ENCODE measurements around the gene DISP3. TPM values are rescaled to one million over a fixed set of nuclear protein-coding genes. Genes with fewer than 3 reads are reported as not detected.
A peak's percentile ranks its signal among the peaks of the same experiment; 100 is the strongest.

The DISP3 gene
- total RNA-seq, 1 donor = under 0.01 TPM

DNA sequence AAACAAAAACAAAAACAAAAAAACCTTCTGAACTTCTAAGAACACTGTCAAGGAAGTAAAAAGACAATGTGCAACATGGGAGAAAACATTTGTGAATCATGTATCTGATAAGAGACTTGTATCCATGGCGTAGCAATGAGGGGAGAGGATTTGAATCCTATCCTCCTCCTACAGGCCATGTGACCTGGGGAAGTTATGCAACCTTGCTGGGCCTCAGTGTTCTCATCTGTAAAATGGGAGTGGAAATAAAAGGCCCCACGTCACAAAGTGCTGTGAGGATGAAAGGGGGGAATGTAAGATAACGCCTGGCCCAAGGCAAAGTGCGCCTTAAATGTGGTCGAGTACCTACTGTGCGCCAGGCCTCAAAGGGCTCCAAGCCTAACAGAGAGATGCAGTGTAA is 83.7 kb downstream of the DISP3 start:
- no peak for DNase-seq (ENCODE audit: insufficient read length, low spot score, missing footprints)
- Histone ChIP-seq H3K4me2 (ENCODE audit: insufficient read depth, low read length) (no peak overlapping the region), H3K4me3 (ENCODE audit: insufficient read depth, low read length) (no peak overlapping the region), H3K36me3 (ENCODE audit: insufficient read depth, low read length) (no peaks in the 10 kb centered on the region), H3K9me3 (ENCODE audit: low read depth, low read length) (no peaks in the 10 kb centered on the region), H3K79me2 (ENCODE audit: insufficient read depth, low read length) (no peaks in the 10 kb centered on the region), H3K4me1 (ENCODE audit: insufficient read depth, low read length) (no peaks in the 10 kb centered on the region), H2AFZ (ENCODE audit: low read length) (no peak overlapping the region), H4K20me1 (ENCODE audit: insufficient read depth, low read length) (no peaks in the 10 kb centered on the region), H3K27me3 (ENCODE audit: insufficient read depth, low read length) (peaks cover 25% of the 10 kb centered on the region), H3K27ac (ENCODE audit: low read depth, low read length) (no peak overlapping the region)
- TF ChIP-seq, protein P1, sequence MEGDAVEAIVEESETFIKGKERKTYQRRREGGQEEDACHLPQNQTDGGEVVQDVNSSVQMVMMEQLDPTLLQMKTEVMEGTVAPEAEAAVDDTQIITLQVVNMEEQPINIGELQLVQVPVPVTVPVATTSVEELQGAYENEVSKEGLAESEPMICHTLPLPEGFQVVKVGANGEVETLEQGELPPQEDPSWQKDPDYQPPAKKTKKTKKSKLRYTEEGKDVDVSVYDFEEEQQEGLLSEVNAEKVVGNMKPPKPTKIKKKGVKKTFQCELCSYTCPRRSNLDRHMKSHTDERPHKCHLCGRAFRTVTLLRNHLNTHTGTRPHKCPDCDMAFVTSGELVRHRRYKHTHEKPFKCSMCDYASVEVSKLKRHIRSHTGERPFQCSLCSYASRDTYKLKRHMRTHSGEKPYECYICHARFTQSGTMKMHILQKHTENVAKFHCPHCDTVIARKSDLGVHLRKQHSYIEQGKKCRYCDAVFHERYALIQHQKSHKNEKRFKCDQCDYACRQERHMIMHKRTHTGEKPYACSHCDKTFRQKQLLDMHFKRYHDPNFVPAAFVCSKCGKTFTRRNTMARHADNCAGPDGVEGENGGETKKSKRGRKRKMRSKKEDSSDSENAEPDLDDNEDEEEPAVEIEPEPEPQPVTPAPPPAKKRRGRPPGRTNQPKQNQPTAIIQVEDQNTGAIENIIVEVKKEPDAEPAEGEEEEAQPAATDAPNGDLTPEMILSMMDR (IDR thresholded peaks at IDR 0.05; ENCODE audit: extremely low read depth, low read depth, low read length) = no peak

DNA sequence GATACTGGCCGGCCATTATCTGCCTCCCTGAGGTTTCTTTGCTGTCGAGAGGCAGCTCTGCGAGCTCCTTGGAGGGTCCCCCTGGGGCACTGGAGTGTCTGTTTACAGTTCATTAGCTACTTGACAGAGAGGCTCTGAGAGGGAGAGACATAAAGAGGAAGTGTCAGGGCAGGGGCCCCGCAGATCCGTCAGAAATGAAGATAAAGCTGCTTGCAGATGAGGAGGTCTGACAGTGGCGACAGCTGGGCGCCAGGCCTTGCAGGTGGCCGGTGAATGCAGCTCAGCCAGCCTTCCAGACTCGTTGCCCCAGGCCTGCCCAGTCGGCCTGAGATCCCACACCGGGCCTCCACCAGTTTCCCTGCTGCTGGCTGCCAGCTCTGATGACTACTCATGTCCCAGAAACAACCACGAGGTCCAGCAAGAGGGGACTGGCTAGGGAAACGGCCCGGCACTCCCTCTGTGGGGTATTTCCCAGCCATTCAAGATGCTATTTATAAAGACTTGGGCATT is 84.7 kb downstream of the DISP3 start:
- no peaks in the 10 kb centered on the region for H4K20me1 ChIP-seq (ENCODE audit: insufficient read depth, low read length)
- DNase-seq (ENCODE audit: insufficient read length, low spot score, missing footprints) = peak; percentile 65
- no peaks in the 10 kb centered on the region for H3K4me1 ChIP-seq (ENCODE audit: insufficient read depth, low read length)
- no peak overlapping the region for H3K4me3 ChIP-seq (ENCODE audit: insufficient read depth, low read length)
- no peak overlapping the region for H3K27ac ChIP-seq (ENCODE audit: low read depth, low read length)
- peaks cover 18% of the 10 kb centered on the region for H3K27me3 ChIP-seq (ENCODE audit: insufficient read depth, low read length)
- no peak overlapping the region for H2AFZ ChIP-seq (ENCODE audit: low read length)
- no peaks in the 10 kb centered on the region for H3K36me3 ChIP-seq (ENCODE audit: insufficient read depth, low read length)
- H3K9me3 ChIP-seq (ENCODE audit: low read depth, low read length) = no peaks in the 10 kb centered on the region
- H3K4me2 ChIP-seq (ENCODE audit: insufficient read depth, low read length) = no peak overlapping the region
- TF ChIP-seq, protein P1 (IDR thresholded peaks at IDR 0.05; ENCODE audit: extremely low read depth, low read depth, low read length) = no peak
- H3K79me2 ChIP-seq (ENCODE audit: insufficient read depth, low read length) = no peaks in the 10 kb centered on the region

DNA sequence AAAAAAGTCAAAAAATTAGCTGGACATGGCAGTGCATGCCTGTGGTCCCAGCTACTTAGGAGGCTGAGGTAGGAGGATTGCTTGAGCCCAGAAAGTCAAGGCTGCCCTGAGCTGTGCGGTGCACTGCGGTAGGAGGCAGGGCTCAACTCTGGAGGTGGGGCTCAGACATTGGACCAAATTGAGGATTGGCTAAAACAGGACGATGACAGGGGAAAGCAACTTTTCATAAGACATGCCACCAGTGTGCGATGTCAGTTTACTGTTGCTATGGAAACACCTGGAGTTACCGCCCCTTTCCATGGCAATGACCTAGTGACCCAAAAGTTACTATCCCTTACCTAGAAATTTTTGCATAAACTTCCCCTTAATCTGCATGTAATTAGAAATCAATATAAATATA is 85.3 kb downstream of the DISP3 start:
- Histone ChIP-seq H4K20me1 (ENCODE audit: insufficient read depth, low read length) (no peaks in the 10 kb centered on the region), H3K4me2 (ENCODE audit: insufficient read depth, low read length) (no peak overlapping the region), H3K27ac (ENCODE audit: low read depth, low read length) (no peak overlapping the region), H3K27me3 (ENCODE audit: insufficient read depth, low read length) (peaks cover 14% of the 10 kb centered on the region), H3K4me1 (ENCODE audit: insufficient read depth, low read length) (no peaks in the 10 kb centered on the region), H2AFZ (ENCODE audit: low read length) (no peak overlapping the region), H3K4me3 (ENCODE audit: insufficient read depth, low read length) (no peak overlapping the region), H3K79me2 (ENCODE audit: insufficient read depth, low read length) (no peaks in the 10 kb centered on the region), H3K36me3 (ENCODE audit: insufficient read depth, low read length) (no peaks in the 10 kb centered on the region), H3K9me3 (ENCODE audit: low read depth, low read length) (no peaks in the 10 kb centered on the region)
- TF ChIP-seq, protein P1 (IDR thresholded peaks at IDR 0.05; ENCODE audit: extremely low read depth, low read depth, low read length) = no peak
- DNase-seq (ENCODE audit: insufficient read length, low spot score, missing footprints) = no peak

DNA sequence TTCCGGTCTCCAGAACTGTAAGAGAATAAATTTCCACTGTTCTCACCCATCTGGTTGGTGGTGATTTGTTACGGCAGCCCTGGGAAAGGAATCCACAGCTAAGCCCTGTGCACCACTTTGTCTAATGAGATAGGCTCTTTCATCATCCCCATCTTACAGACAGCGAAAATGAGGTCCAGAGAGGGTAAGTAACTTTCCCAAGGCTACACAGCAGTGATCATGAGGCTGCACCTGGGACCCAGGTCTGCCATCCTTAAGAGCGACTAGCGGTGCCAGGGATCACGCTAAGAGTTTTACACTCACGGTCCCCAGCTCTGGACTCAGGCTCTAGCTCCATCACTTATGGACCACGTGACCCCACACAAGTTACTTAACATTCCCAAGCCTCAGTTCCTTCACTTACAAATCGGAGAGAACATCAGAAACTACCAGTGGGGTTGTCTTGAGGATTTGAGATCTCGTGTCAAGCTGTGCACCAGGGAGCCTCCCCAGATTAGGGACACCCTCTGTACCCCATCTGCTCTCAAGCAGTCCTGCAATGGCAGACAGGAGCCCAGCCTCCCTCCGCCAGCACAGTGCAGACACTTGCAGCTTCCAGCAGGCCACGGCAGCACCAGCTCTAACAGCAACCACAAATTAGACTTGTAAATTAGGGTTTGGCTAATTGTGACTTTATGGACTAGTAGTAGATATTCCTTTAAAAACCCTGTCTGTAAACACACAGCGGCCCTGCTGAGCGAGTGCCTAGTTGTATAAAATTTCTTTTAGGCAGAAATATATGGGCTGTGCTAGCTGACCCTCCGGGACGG is 87.3 kb downstream of the DISP3 start:
- Histone ChIP-seq H3K4me1 (ENCODE audit: insufficient read depth, low read length) (no peaks in the 10 kb centered on the region), H3K9me3 (ENCODE audit: low read depth, low read length) (no peaks in the 10 kb centered on the region), H3K27me3 (ENCODE audit: insufficient read depth, low read length) (peaks cover 26% of the 10 kb centered on the region), H4K20me1 (ENCODE audit: insufficient read depth, low read length) (no peaks in the 10 kb centered on the region), H3K79me2 (ENCODE audit: insufficient read depth, low read length) (no peaks in the 10 kb centered on the region), H3K36me3 (ENCODE audit: insufficient read depth, low read length) (no peaks in the 10 kb centered on the region), H3K4me2 (ENCODE audit: insufficient read depth, low read length) (no peak overlapping the region), H3K4me3 (ENCODE audit: insufficient read depth, low read length) (no peak overlapping the region), H2AFZ (ENCODE audit: low read length) (no peak overlapping the region), H3K27ac (ENCODE audit: low read depth, low read length) (no peak overlapping the region)
- DNase-seq (ENCODE audit: insufficient read length, low spot score, missing footprints) = peak; percentile 66
- TF ChIP-seq, protein P1 (IDR thresholded peaks at IDR 0.05; ENCODE audit: extremely low read depth, low read depth, low read length) = no peak
